ENCODE data around the gene CSH2. TPM values are rescaled to one million over a fixed set of nuclear protein-coding genes. Genes with fewer than 3 reads are reported as not detected.
A peak's percentile ranks its signal among the peaks of the same experiment; 100 is the strongest.

Gene CSH2
- total RNA-seq, 1 donor from 2014 or later, result not detected

- no peak for DNase-seq (ENCODE audit: low read depth in 2 of 2)
Observed at GRCh38 chr17:63855185-63855584, 18.3 kb downstream of the CSH2 start.

GRCh38 chr17:63854709-63855108, 18.8 kb downstream of the CSH2 start:
- DNase-seq (ENCODE audit: low read depth in 2 of 2), result no peak

- no peak for DNase-seq (ENCODE audit: low read depth in 2 of 2)
Observed at GRCh38 chr17:63853260-63853659, 20.2 kb downstream of the CSH2 start.

GRCh38 chr17:63850401-63850800, 23.1 kb downstream of the CSH2 start:
- DNase-seq (ENCODE audit: low read depth in 2 of 2), result no peak

GRCh38 chr17:63848834-63849689, 24.4 kb downstream of the CSH2 start:
- peak; percentile 81 to 91 for DNase-seq (ENCODE audit: low read depth in 2 of 2)

GRCh38 chr17:63847525-63848249, 25.8 kb downstream of the CSH2 start:
- DNase-seq (ENCODE audit: low read depth in 2 of 2), result no peak

GRCh38 chr17:63845509-63845908, 28.0 kb downstream of the CSH2 start:
- no peak for DNase-seq (ENCODE audit: low read depth in 2 of 2)

GRCh38 chr17:63843910-63844677, 29.4 kb downstream of the CSH2 start:
- no peak for DNase-seq (ENCODE audit: low read depth in 2 of 2)

GRCh38 chr17:63843387-63843888, 30.0 kb downstream of the CSH2 start:
- DNase-seq (ENCODE audit: low read depth in 2 of 2), result peak; percentile 68 to 82

GRCh38 chr17:63842540-63843386, 30.7 kb downstream of the CSH2 start, which contains the start of gene SMARCD2:
Gene SMARCD2 (minus strand): TSS chr17:63842685. CDS start chr17:63842674, 11 bp downstream.
- DNase-seq (ENCODE audit: low read depth in 2 of 2), result peak; percentile 99

- DNase-seq (ENCODE audit: low read depth in 2 of 2), result no peak
Observed at GRCh38 chr17:63842173-63842539, 31.3 kb downstream of the CSH2 start.

GRCh38 chr17:63841350-63842172, 31.9 kb downstream of the CSH2 start:
- peak; percentile 47 to 54 for DNase-seq (ENCODE audit: low read depth in 2 of 2)

GRCh38 chr17:63840591-63841349, 32.7 kb downstream of the CSH2 start:
- DNase-seq (ENCODE audit: low read depth in 2 of 2), result no peak

- DNase-seq (ENCODE audit: low read depth in 2 of 2), result peak in 1 of 2 donors; percentile 20
Observed at GRCh38 chr17:63838631-63839171, 34.8 kb downstream of the CSH2 start.

GRCh38 chr17:63837962-63838600, 35.4 kb downstream of the CSH2 start:
- DNase-seq (ENCODE audit: low read depth in 2 of 2), result no peak

GRCh38 chr17:63837480-63837879, 36.0 kb downstream of the CSH2 start:
- DNase-seq (ENCODE audit: low read depth in 2 of 2), result no peak

GRCh38 chr17:63836811-63837210, 36.7 kb downstream of the CSH2 start:
- DNase-seq (ENCODE audit: low read depth in 2 of 2), result no peak

- DNase-seq (ENCODE audit: low read depth in 2 of 2), result no peak
Observed at GRCh38 chr17:63835167-63835720, 38.2 kb downstream of the CSH2 start.
